ENCODE results near the gene ADGRB3. TPM values are rescaled to one million over a fixed set of nuclear protein-coding genes. Genes with fewer than 3 reads are reported as not detected.
"Not testable (repeated sequence)": the region's sequence is repeated elsewhere in the genome, so short reads cannot be mapped to it uniquely, and the experiment has no call there.

ADGRB3 gene
- total and polyA plus RNA-seq, 4 donors = 0.21 to 2.3 (median 0.48) TPM

GRCh38 chr6:69286331-69286730, 651.2 kb downstream of the ADGRB3 start:
- no peaks in the 10 kb centered on the region for H3K27me3 ChIP-seq (ENCODE audit: control insufficient read depth in 4 of 4, insufficient read depth in 4 of 4, low read length in 3 of 4)
- TF ChIP-seq YY1 (IDR thresholded peaks at IDR 0.05) (no peak), JUND (IDR thresholded peaks at IDR 0.05) (no peak), GABPA (IDR thresholded peaks at IDR 0.05 in 1 of 2, conservative IDR thresholded peaks at IDR 0.05 in 1 of 2) (no peak), NR2F2 (IDR thresholded peaks at IDR 0.05) (no peak)
- 67% methylated on average over 2 of the region's 2 CpGs for WGBS
- no peaks in the 10 kb centered on the region for H3K9me3 ChIP-seq (ENCODE audit: control insufficient read depth in 4 of 4, low read length in 3 of 4)
- H3K4me1 ChIP-seq (ENCODE audit: control insufficient read depth in 4 of 4, insufficient read depth in 4 of 4, low read length in 3 of 4) = no peaks in the 10 kb centered on the region
- no peak for DNase-seq (ENCODE audit: low spot score)
- H3K27ac ChIP-seq (ENCODE audit: low read depth in 1 of 2, low read length in 2 of 2) = no peak overlapping the region
- H3K36me3 ChIP-seq (ENCODE audit: control insufficient read depth in 4 of 4, insufficient read depth in 3 of 4, low read depth in 1 of 4, low read length in 3 of 4) = no peaks in the 10 kb centered on the region
- H3K4me3 ChIP-seq (ENCODE audit: low read depth in 1 of 3, low read length in 3 of 3) = no peak overlapping the region
- H3K9ac ChIP-seq (ENCODE audit: low read depth in 1 of 2, low read length in 2 of 2) = no peak overlapping the region

GRCh38 chr6:69288198-69288597, 653.1 kb downstream of the ADGRB3 start:
- not testable (repeated sequence) for H3K9me3 ChIP-seq (ENCODE audit: control insufficient read depth in 4 of 4, low read length in 3 of 4); H3K4me1 ChIP-seq (ENCODE audit: control insufficient read depth in 4 of 4, insufficient read depth in 4 of 4, low read length in 3 of 4); H3K4me3 ChIP-seq (ENCODE audit: low read depth in 1 of 3, low read length in 3 of 3); H3K9ac ChIP-seq (ENCODE audit: low read depth in 1 of 2, low read length in 2 of 2); H3K36me3 ChIP-seq (ENCODE audit: control insufficient read depth in 4 of 4, insufficient read depth in 3 of 4, low read depth in 1 of 4, low read length in 3 of 4); H3K27me3 ChIP-seq (ENCODE audit: control insufficient read depth in 4 of 4, insufficient read depth in 4 of 4, low read length in 3 of 4); H3K27ac ChIP-seq (ENCODE audit: low read depth in 1 of 2, low read length in 2 of 2); DNase-seq (ENCODE audit: low spot score)
- WGBS = 87% methylated on average over 5 of the region's 5 CpGs

GRCh38 chr6:69289689-69290495, 654.8 kb downstream of the ADGRB3 start:
- Histone ChIP-seq H3K36me3 (ENCODE audit: control insufficient read depth in 4 of 4, insufficient read depth in 3 of 4, low read depth in 1 of 4, low read length in 3 of 4) (no peaks in the 10 kb centered on the region), H3K4me1 (ENCODE audit: control insufficient read depth in 4 of 4, insufficient read depth in 4 of 4, low read length in 3 of 4) (no peaks in the 10 kb centered on the region), H3K4me3 (ENCODE audit: low read depth in 1 of 3, low read length in 3 of 3) (no peak overlapping the region), H3K9me3 (ENCODE audit: control insufficient read depth in 4 of 4, low read length in 3 of 4) (no peaks in the 10 kb centered on the region), H3K27me3 (ENCODE audit: control insufficient read depth in 4 of 4, insufficient read depth in 4 of 4, low read length in 3 of 4) (no peaks in the 10 kb centered on the region), H3K9ac (ENCODE audit: low read depth in 1 of 2, low read length in 2 of 2) (no peak overlapping the region), H3K27ac (ENCODE audit: low read depth in 1 of 2, low read length in 2 of 2) (no peak overlapping the region)
- TF ChIP-seq YY1 (IDR thresholded peaks at IDR 0.05) (no peak), CTCF (IDR thresholded peaks at IDR 0.05; ENCODE audit: low read depth, low read length, missing input control) (no peak), GABPA (IDR thresholded peaks at IDR 0.05 in 1 of 2, conservative IDR thresholded peaks at IDR 0.05 in 1 of 2) (no peak), HNF4G (IDR thresholded peaks at IDR 0.05) (no peak), ATF3 (IDR thresholded peaks at IDR 0.05) (no peak), REST (IDR thresholded peaks at IDR 0.05) (no peak), SP1 (IDR thresholded peaks at IDR 0.05) (no peak), RXRA (IDR thresholded peaks at IDR 0.05) (no peak), JUND (IDR thresholded peaks at IDR 0.05) (no peak)
- no peak for DNase-seq (ENCODE audit: low spot score)
- 69% methylated on average over 8 of the region's 8 CpGs for WGBS
